Activated naive CD4-positive, alpha-beta T cell treated with anti-CD3 and anti-CD28 coated beads for 36 hours (primary cell): ENCODE data around the gene PFN4. TPM values are rescaled to one million over a fixed set of nuclear protein-coding genes. Genes with fewer than 3 reads are reported as not detected.

Experiments
- CTCF ChIA-PET: fragments of 350-600 bp; sonication (Branson Sonifier 250); formaldehyde crosslinking; loops from one replicate; lab custom pipeline; 2021; ENCODE audit warnings: antibody characterized with exemption; lab: Charles Lee
- DNase-seq: peaks from one replicate; pipeline ENCODE4 v3.0.0-alpha.2; 2020
- H3K27ac Mint-ChIP-seq: one replicate; pipeline ENCODE4 v1.8.0; 2021; ENCODE audit warnings: mild to moderate bottlenecking, mixed read lengths
- H3K27me3 Mint-ChIP-seq: one replicate; pipeline ENCODE4 v1.8.0; 2021; ENCODE audit warnings: low read depth, mixed read lengths
- H3K36me3 Mint-ChIP-seq: one replicate; pipeline ENCODE4 v1.8.0; 2021; ENCODE audit warnings: low read depth, mixed read lengths
- H3K4me1 Mint-ChIP-seq: one replicate; pipeline ENCODE4 v1.8.0; 2021; ENCODE audit warnings: low read depth, mixed read lengths
- H3K4me3 Mint-ChIP-seq: one replicate; pipeline ENCODE4 v1.8.0; 2021; ENCODE audit warnings: mild to moderate bottlenecking, moderate library complexity, mixed read lengths
- H3K9me3 Mint-ChIP-seq: one replicate; pipeline ENCODE4 v1.8.0; 2021; ENCODE audit warnings: mixed read lengths
- intact Hi-C: fragments of 100-400 bp; cut with micrococcal nuclease; formaldehyde crosslinking; loops from one replicate; pipeline ENCODE4 v1.15.1; 2023
- total RNA-seq, 2 experiments: library from RNA; stranded (reverse); gene quantifications; one replicate each; pipeline ENCODE4 v1.2.3, GENCODE V29; 2021

PFN4 gene
- total RNA-seq, 2 experiments from 2014 or later: 0.32 TPM; not detected in 1

DNA sequence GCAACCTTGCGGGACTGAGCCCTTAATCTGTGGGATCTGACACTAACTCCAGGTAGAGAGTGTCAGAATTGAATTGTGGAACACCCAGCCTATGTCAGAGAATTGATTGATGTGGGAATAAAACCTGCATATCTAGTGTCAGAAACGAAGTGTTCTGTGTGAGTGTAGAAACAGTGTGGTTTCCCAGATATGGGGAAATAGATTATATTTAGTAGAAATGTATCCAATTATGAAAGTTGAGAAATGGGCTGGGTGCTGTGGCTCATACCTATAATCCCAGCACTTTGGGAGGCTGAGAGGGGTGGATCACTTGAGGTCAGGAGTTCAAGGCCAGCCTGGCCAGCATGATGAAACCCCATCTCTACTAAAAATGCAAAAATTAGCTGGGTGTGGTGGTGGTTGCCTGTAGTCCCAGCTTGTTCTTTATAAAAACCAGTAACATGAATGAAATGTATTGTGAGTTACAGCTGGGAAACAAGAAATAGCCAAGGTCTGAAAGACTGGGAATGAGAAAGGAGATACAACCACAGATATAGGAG is 34.2 kb downstream of the PFN4 start:
- intact Hi-C loops: no loop called here

DNA sequence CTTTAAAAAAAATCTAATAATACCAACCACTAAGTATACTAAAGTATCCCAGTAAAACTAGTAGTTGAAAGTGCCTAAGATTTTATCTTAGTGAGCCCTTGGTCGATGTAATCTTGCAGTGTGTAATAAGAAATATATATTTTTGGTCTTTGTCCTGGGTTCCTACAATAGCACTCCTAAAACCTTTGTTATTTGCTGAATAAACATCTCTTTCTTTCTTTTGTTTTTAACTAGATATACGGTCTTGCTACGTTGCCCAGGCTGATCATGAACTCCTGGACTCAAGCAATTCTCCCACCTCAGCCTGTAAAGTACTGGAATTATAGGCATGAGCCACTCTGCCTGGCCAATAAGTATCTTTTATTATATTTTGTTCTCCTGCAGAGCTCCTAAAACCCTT is 36.1 kb downstream of the PFN4 start:
- no peak for DNase-seq
- no peaks in the 10 kb centered on the region for H3K27me3 Mint-ChIP-seq
- H3K9me3 Mint-ChIP-seq: no peaks in the 10 kb centered on the region
- peaks cover 8% of the 10 kb centered on the region for H3K4me1 Mint-ChIP-seq
- H3K4me3 Mint-ChIP-seq: no peak overlapping the region
- CTCF ChIA-PET: interaction anchor here (0.6 to 1.2 kb wide), 3 partner anchors 205 to 263 kb away, joined by 3 to 4 read pairs (median 4); no protein-coding TSS in a partner anchor
- H3K27ac Mint-ChIP-seq: no peak overlapping the region
- intact Hi-C loops: no loop called here
- H3K36me3 Mint-ChIP-seq: no peaks in the 10 kb centered on the region

More for the DNA sequence above, 34.2 kb downstream of the PFN4 start:
- CTCF ChIA-PET: interaction anchor here (0.8 to 1.7 kb wide), 2 partner anchors 94 to 162 kb away, joined by 3 to 4 read pairs; partner anchors contain the start of gene ATAD2B
- no peak overlapping the region for H3K4me3 Mint-ChIP-seq
- H3K27ac Mint-ChIP-seq: peak overlapping the region; percentile 16
- DNase-seq: no peak
- H3K4me1 Mint-ChIP-seq: peaks cover 3% of the 10 kb centered on the region
- no peaks in the 10 kb centered on the region for H3K9me3 Mint-ChIP-seq
- no peaks in the 10 kb centered on the region for H3K36me3 Mint-ChIP-seq
- no peaks in the 10 kb centered on the region for H3K27me3 Mint-ChIP-seq

DNA sequence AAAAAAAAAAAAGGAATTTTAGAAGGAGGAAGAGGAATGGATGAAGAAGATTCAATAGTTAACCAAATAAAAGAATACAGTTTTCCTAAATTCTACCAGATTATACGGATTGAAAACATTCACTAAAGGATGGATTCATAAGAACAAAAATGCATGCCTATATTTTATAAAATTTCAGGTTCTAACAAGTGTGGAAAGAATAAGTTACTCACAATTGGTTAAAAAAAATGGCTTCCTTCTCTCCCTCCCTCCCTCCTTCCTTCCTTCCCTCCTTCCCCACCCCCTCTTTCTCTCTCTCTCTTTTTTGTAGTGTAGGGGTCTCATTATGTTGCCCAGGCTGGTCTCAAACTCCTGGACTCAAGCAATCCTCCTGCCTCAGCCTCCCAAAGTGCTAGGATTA is 36.9 kb downstream of the PFN4 start:
- H3K4me3 Mint-ChIP-seq: no peak overlapping the region
- peaks cover 8% of the 10 kb centered on the region for H3K4me1 Mint-ChIP-seq
- intact Hi-C loops: no loop called here

DNA sequence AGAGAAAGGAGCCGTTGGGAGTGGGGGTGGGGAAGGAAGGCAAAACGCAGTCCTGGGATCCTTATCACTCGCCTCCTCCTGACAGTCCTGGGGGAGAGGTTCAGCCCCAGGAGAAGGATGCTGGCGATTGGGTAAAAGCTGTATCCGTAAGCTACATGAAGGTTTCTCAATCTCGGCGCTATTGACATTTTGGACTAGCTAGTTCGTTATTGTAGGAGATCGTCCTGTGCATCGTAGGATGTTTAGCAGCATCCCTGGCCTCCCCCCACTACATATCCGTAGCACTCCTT is 38.0 kb downstream of the PFN4 start:
- H3K27me3 Mint-ChIP-seq: no peaks in the 10 kb centered on the region
- H3K36me3 Mint-ChIP-seq: no peaks in the 10 kb centered on the region
- H3K9me3 Mint-ChIP-seq: no peaks in the 10 kb centered on the region
- H3K4me3 Mint-ChIP-seq: peak overlapping the region; percentile 85
- H3K4me1 Mint-ChIP-seq: peaks cover 8% of the 10 kb centered on the region
- intact Hi-C loops: loop anchor here (2.0 kb wide), 1 partner anchor 38 kb away; the partner anchor contains the start of gene WDCP
- DNase-seq: no peak
- no peak overlapping the region for H3K27ac Mint-ChIP-seq
- CTCF ChIA-PET: interaction anchor here (0.6 to 3.7 kb wide), 24 partner anchors 9 to 461 kb away, joined by 3 to 59 read pairs (median 4); partner anchors contain the start of genes ATAD2B, FKBP1B, SF3B6 and WDCP

More for the DNA sequence above, 36.9 kb downstream of the PFN4 start:
- CTCF ChIA-PET: no interaction called here
- Mint-ChIP-seq H3K36me3 (no peaks in the 10 kb centered on the region), H3K27me3 (no peaks in the 10 kb centered on the region), H3K27ac (no peak overlapping the region), H3K9me3 (no peaks in the 10 kb centered on the region)
- no peak for DNase-seq

DNA sequence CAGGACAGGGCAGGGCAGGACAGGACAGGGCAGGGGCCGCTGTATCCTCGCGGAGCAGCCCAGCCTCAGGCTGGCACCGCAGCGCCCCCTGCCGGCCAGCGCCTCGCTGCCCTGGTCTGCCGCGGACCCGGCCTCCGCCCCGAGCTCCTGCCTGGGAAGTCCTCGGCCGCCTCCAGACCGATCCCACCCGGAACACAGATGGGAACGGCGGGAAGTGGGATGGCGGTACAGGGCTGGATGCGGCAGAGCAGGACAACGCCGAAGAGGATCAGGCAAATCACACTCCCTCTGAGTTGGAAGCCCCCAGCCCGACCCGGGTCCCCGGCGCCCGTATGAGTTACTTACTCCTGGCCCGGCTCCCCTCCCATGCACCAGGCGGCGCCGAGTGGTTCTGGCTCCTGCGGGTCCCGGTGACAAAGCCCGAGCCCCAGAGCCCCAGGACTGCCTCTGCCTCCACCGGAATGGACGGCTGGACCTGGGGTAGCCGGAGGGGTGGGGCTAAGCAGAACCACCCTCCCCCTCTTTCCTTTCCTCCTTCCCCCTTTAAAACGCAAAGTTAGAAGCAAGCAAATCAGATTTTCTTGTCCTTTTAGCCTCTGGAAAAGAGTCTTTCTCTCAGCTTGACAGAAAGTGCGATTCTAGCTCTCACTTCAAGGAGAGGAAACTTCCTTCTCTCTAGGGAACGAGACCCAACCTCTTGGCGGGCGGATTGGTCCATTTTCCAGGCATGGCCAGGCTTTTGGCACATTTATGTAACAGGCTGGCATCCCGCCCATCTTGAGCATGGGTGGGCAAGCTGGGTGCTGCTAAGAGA is 38.5 kb downstream of the PFN4 start, which contains the start of gene TP53I3:
Gene TP53I3, minus strand, starts transcription at position 449 of the 814 bp plus-strand sequence. CDS start 508 bp downstream, outside the sequence.
- intact Hi-C loops: loop anchor here (1.0 to 2.0 kb wide), 8 partner anchors 8 to 298 kb away; partner anchors contain the start of genes ATAD2B, SF3B6 and WDCP
- peak within 1 kb of the TSS; percentile 85 for H3K4me3 Mint-ChIP-seq
- peaks cover 8% of the 10 kb centered on the region for H3K4me1 Mint-ChIP-seq
- H3K9me3 Mint-ChIP-seq: no peaks in the 10 kb centered on the region
- no peaks in the 10 kb centered on the region for H3K36me3 Mint-ChIP-seq
- H3K27ac Mint-ChIP-seq: peak within 1 kb of the TSS; percentile 27
- peak; percentile 80 for DNase-seq
- no peaks in the 10 kb centered on the region for H3K27me3 Mint-ChIP-seq
- CTCF ChIA-PET: interaction anchor here (0.5 to 3.7 kb wide), 47 partner anchors 8 to 1994 kb away, joined by 3 to 59 read pairs (median 4); partner anchors contain the start of genes ATAD2B, FKBP1B, SF3B6 and WDCP

DNA sequence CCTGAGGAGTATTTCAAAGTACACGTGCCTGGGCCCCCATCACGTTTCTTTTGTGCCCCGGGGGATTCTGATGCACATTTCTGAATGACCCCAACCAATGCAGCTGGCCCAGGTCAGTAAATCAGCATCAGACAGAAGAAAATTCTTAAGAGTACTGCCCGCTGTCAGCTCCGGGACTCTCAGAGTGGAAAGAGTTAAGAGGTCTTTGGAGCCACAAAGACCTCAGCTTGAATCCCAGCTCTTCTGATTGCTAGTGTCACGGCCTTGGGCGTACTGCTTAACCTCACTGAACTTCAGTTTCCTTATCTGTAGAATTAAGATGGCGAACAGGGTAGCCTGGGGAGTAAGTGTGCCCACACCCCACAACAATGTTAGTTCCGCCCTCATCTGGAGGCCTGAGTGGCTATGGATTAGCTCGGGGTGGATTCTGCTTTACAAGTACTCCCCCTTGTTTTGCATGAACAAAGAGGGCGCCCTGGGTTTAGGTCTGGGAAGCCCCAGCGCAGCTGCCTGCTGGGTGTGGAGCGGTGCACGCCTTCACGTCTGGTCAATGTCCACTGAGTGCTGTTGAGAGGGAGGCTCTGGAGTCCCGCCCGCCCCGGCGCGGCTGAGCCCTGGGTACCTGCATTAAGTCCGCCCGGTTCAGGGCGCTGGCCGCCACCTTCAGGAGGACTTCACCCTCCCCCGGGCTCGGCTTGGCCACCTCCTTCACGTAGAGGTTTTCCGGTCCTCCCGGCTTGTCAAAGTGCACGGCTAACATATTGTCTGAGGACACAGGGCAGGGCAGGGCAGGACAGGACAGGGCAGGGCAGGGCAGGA is 39.4 kb downstream of the PFN4 start:
- H3K4me3 Mint-ChIP-seq: peak overlapping the region; percentile 85
- CTCF ChIA-PET: interaction anchor here (0.5 to 3.7 kb wide), 35 partner anchors 7 to 460 kb away, joined by 3 to 59 read pairs (median 4); partner anchors contain the start of genes ATAD2B, SF3B6 and WDCP

DNA sequence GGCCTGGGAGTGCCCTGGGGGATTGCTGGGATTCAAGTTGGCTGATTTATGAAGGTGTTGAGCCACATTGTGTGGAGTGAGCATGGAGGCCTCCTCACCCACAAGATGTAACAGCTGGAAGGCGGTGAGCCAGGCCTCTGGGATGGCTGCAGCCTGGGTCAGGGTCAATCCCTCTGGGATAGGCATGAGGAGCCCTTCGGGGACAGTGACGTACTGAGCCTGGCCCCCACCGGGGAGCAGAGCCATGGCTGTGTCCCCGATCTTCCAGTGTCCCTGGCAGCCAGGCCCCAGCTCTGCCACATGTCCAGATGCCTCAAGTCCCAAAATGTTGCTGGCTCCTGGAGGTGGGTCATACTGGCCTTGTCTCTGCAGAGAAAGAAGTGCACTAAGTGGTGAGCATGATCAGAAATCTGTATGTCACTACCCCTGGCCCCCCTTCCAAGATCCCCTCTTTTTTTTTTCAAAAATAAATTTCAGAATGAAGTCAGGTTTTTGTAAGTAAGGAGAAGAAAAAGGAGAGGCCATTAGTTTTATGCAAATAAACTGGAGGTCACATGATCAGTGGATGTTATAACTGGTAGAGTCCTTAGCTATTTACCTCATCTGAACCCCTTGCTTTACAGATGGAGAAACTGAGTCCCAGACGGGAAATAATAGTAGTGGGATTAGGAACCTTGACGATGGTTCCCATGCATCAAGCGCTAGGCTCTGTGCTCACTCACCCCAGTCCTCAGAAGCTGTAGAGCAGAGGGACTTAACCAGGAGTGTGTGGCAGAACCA is 40.2 kb downstream of the PFN4 start:
- H3K9me3 Mint-ChIP-seq: no peaks in the 10 kb centered on the region
- intact Hi-C loops: no loop called here
- H3K4me3 Mint-ChIP-seq: peak overlapping the region; percentile 85
- H3K27ac Mint-ChIP-seq: no peak overlapping the region
- peaks cover 8% of the 10 kb centered on the region for H3K4me1 Mint-ChIP-seq
- no peaks in the 10 kb centered on the region for H3K27me3 Mint-ChIP-seq
- no peak for DNase-seq
- CTCF ChIA-PET: interaction anchor here (0.6 to 3.7 kb wide), 12 partner anchors 9 to 303 kb away, joined by 3 to 59 read pairs (median 4); partner anchors contain the start of genes ATAD2B and WDCP
- no peaks in the 10 kb centered on the region for H3K36me3 Mint-ChIP-seq

More for the DNA sequence above, 39.4 kb downstream of the PFN4 start:
- H3K27me3 Mint-ChIP-seq: no peaks in the 10 kb centered on the region
- peak; percentile 65 for DNase-seq
- peak overlapping the region; percentile 27 for H3K27ac Mint-ChIP-seq
- intact Hi-C loops: loop anchor here (1.0 to 2.0 kb wide), 8 partner anchors 7 to 299 kb away; partner anchors contain the start of genes ATAD2B, SF3B6 and WDCP
- H3K4me1 Mint-ChIP-seq: peaks cover 8% of the 10 kb centered on the region
- H3K9me3 Mint-ChIP-seq: no peaks in the 10 kb centered on the region
- H3K36me3 Mint-ChIP-seq: no peaks in the 10 kb centered on the region

DNA sequence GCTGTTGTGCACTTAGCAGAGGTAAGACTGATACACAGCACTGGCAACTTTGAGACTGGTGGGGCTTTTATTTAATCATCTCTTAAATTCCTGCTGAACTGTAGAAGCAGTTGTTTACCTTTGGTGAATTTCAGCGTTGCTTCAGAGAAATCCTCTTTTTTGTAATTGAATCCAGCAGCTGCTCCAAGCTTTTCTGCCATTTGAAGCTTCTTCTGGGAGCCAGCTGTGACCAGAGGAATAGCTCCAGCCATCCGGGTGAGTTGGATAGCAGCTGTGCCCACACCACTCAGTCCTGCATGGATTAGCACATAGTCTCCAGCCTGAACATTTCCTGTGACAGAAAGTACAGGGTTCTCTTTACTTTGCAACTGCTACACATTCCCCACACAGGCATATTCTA is 42.4 kb downstream of the PFN4 start:
- Mint-ChIP-seq H3K27me3 (no peaks in the 10 kb centered on the region), H3K4me1 (peaks cover 15% of the 10 kb centered on the region), H3K9me3 (no peaks in the 10 kb centered on the region), H3K36me3 (no peaks in the 10 kb centered on the region), H3K27ac (no peak overlapping the region), H3K4me3 (no peak overlapping the region)
- intact Hi-C loops: no loop called here
- no peak for DNase-seq
- CTCF ChIA-PET: interaction anchor here (0.9 kb wide), 1 partner anchor 154 kb away, joined by 4 read pairs; the partner anchor contains the start of gene ATAD2B

DNA sequence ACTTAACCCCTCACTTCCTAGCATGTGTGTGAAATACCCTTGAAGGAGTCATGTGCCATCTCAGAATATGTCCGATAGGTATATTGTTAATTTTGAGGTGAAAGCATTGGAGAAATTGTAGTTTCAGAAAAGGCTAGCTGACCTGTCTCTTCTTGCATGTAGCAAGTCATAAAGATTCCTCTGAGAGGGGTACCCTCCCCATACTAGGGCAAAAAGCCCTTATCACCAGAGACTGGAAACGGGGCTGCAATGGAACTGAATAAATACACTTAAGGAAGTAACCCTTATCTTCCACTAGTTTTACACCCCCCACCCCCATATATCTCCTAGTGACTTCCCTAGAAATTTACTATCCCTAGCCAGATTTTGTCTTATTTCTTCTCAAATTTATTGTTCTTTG is 45.3 kb downstream of the PFN4 start:
- no peak for DNase-seq
- intact Hi-C loops: loop anchor here (2.0 to 5.0 kb wide), 4 partner anchors 253 to 964 kb away; partner anchors contain the start of genes EFR3B and ITSN2
- CTCF ChIA-PET: interaction anchor here (0.7 to 2.2 kb wide), 2 partner anchors 106 to 151 kb away, joined by 3 to 10 read pairs; partner anchors contain the start of gene ATAD2B
- peaks cover 5% of the 10 kb centered on the region for H3K36me3 Mint-ChIP-seq
- H3K4me1 Mint-ChIP-seq: peaks cover 28% of the 10 kb centered on the region
- H3K9me3 Mint-ChIP-seq: no peaks in the 10 kb centered on the region
- no peaks in the 10 kb centered on the region for H3K27me3 Mint-ChIP-seq
- H3K27ac Mint-ChIP-seq: no peak overlapping the region
- peak overlapping the region; percentile 97 for H3K4me3 Mint-ChIP-seq

DNA sequence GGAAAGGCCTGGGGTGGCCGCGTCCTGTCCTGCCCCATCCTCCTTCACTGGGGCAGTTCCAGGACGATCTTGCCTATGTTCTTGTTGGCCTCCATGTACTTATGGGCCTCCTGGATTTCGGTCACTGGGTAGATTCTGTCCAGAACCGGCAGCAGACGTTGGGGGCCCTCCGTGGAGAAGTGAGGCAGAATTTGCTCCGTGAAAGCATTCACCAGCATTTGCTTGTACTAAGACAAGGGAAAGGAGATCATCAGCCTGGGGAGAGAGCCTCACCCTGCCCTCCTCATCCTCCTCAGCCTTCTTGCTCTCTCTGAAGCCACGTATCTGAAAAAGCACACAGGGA is 45.6 kb downstream of the PFN4 start:
- CTCF ChIA-PET: interaction anchor here (1.1 to 2.2 kb wide), 2 partner anchors 150 to 253 kb away, joined by 3 to 10 read pairs; partner anchors contain the start of gene ATAD2B

More for the DNA sequence above, 45.6 kb downstream of the PFN4 start:
- Mint-ChIP-seq H3K4me3 (peak overlapping the region; percentile 97), H3K27ac (no peak overlapping the region), H3K9me3 (no peaks in the 10 kb centered on the region), H3K36me3 (peaks cover 5% of the 10 kb centered on the region), H3K4me1 (peaks cover 31% of the 10 kb centered on the region), H3K27me3 (no peaks in the 10 kb centered on the region)
- intact Hi-C loops: loop anchor here (2.0 to 5.0 kb wide), 4 partner anchors 253 to 965 kb away; partner anchors contain the start of genes EFR3B and ITSN2
- DNase-seq: no peak
